BLaER1 (cell line): ENCODE results near the gene DNLZ.

Experiments
- H3K27ac ChIP-seq: shearing (Covaris generic); formaldehyde crosslinking; 2 replicates; pipeline ENCODE4 v1.8.1; 2022
- H3K27me3 ChIP-seq: shearing (Covaris generic); formaldehyde crosslinking; 2 replicates; pipeline ENCODE4 v1.8.1; 2022
- H3K36me3 ChIP-seq: shearing (Covaris generic); formaldehyde crosslinking; 2 replicates; pipeline ENCODE4 v1.8.1; 2022
- H3K4me1 ChIP-seq: shearing (Covaris generic); formaldehyde crosslinking; 2 replicates; pipeline ENCODE4 v1.8.1; 2022
- H3K4me2 ChIP-seq: shearing (Covaris generic); formaldehyde crosslinking; 2 replicates; pipeline ENCODE4 v1.8.1; 2022
- H3K4me3 ChIP-seq: shearing (Covaris generic); formaldehyde crosslinking; 2 replicates; pipeline ENCODE4 v1.8.1; 2022
- H3K9ac ChIP-seq: shearing (Covaris generic); formaldehyde crosslinking; 2 replicates; pipeline ENCODE4 v1.8.1; 2022
- H3K9me3 ChIP-seq: shearing (Covaris generic); formaldehyde crosslinking; 2 replicates; pipeline ENCODE4 v1.8.1; 2022
- H4K20me1 ChIP-seq: shearing (Covaris generic); formaldehyde crosslinking; 2 replicates; pipeline ENCODE4 v1.8.1; 2022
- Cebpa-rat ChIP-seq: shearing (Covaris generic); IDR thresholded peaks from 2 replicates; pipeline ENCODE4 v1.8.1; 2022

DNLZ gene

GRCh38 chr9:136336156-136336870 lies 27.2 kb downstream of the DNLZ start:
- H3K36me3 ChIP-seq, result peaks cover 99% of the 10 kb centered on the region
- no peak overlapping the region for H3K27ac ChIP-seq
- no peak overlapping the region for H3K9ac ChIP-seq
- H3K4me1 ChIP-seq, result peaks cover 75% of the 10 kb centered on the region
- TF ChIP-seq Cebpa-rat, result no peak
- H3K27me3 ChIP-seq, result no peaks in the 10 kb centered on the region
- peaks cover 100% of the 10 kb centered on the region for H4K20me1 ChIP-seq
- no peaks in the 10 kb centered on the region for H3K9me3 ChIP-seq
- H3K4me3 ChIP-seq, result no peak overlapping the region
- no peak overlapping the region for H3K4me2 ChIP-seq

GRCh38 chr9:136335296-136336155 lies 28.0 kb downstream of the DNLZ start:
- Histone ChIP-seq H3K36me3 (peaks cover 99% of the 10 kb centered on the region), H3K27me3 (no peaks in the 10 kb centered on the region), H3K4me1 (peaks cover 75% of the 10 kb centered on the region), H3K4me3 (no peak overlapping the region), H3K9ac (no peak overlapping the region), H4K20me1 (peaks cover 100% of the 10 kb centered on the region), H3K4me2 (no peak overlapping the region), H3K27ac (no peak overlapping the region), H3K9me3 (no peaks in the 10 kb centered on the region)
- TF ChIP-seq Cebpa-rat, result no peak

- Histone ChIP-seq H3K9me3 (no peaks in the 10 kb centered on the region), H3K4me2 (no peak overlapping the region), H3K27ac (no peak overlapping the region), H3K4me1 (peaks cover 75% of the 10 kb centered on the region), H3K9ac (no peak overlapping the region), H3K4me3 (no peak overlapping the region), H4K20me1 (peaks cover 100% of the 10 kb centered on the region), H3K36me3 (peaks cover 94% of the 10 kb centered on the region), H3K27me3 (no peaks in the 10 kb centered on the region)
- no peak for TF ChIP-seq Cebpa-rat
Measured at GRCh38 chr9:136334541-136334940, 29.0 kb downstream of the DNLZ start.

DNA sequence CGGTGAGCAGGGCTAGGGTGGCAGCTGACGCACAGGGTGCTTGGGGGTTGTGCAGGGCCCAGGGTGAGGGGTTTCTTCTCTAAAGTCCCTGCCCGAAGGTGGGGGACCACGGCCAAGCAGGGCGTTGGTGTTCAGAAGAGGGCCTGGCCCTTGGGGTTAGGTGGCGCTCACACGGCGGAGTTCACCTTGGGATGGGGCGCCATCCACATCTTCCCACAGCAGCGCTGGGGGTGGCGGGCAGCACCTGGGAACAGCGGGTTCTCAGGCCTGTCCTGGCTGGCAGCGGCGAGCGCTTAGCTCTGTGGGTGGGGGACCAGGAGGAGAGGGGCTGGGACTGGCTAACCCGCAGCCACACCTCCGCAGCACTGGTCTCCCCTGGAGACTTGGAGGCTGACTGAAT lies 30.1 kb downstream of the DNLZ start:
- H3K36me3 ChIP-seq, result peaks cover 85% of the 10 kb centered on the region
- no peaks in the 10 kb centered on the region for H3K27me3 ChIP-seq
- H3K27ac ChIP-seq, result peak overlapping the region; percentile 47
- no peaks in the 10 kb centered on the region for H3K9me3 ChIP-seq
- H3K4me3 ChIP-seq, result no peak overlapping the region
- H4K20me1 ChIP-seq, result peaks cover 100% of the 10 kb centered on the region
- H3K9ac ChIP-seq, result no peak overlapping the region
- no peak for TF ChIP-seq Cebpa-rat
- peaks cover 71% of the 10 kb centered on the region for H3K4me1 ChIP-seq
- peak overlapping the region; percentile 100 for H3K4me2 ChIP-seq

DNA sequence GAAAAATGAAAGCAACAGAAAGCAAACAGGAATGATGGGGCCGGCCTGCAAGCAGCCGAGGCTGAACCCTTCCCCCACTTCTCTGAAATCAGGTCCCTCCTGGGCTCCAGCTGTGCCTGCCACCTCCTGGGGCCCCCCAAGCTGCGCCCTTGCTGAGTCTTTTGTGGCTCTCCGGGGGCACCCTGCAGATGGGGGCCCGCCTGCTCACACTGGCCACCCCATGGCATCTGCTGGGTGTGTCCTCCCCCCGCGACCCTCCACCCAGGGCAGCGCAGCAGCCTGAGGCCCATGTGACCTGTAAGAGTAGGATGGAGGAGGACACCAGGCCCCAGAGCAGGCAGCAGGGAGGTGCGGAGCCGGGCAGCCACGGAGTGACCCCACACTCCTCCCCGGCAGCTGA lies 30.5 kb downstream of the DNLZ start:
- Histone ChIP-seq H3K27me3 (no peaks in the 10 kb centered on the region), H3K4me1 (peaks cover 67% of the 10 kb centered on the region), H3K36me3 (peaks cover 81% of the 10 kb centered on the region), H3K4me3 (no peak overlapping the region), H3K4me2 (peak overlapping the region; percentile 100), H3K9ac (no peak overlapping the region), H3K27ac (peak overlapping the region; percentile 47), H4K20me1 (peaks cover 100% of the 10 kb centered on the region), H3K9me3 (no peaks in the 10 kb centered on the region)
- TF ChIP-seq Cebpa-rat, result no peak

GRCh38 chr9:136332482-136332983 lies 31.0 kb downstream of the DNLZ start:
- no peak for TF ChIP-seq Cebpa-rat
- Histone ChIP-seq H3K27ac (peak overlapping the region; percentile 99), H3K36me3 (peaks cover 76% of the 10 kb centered on the region), H3K4me3 (no peak overlapping the region), H3K9ac (peak overlapping the region; percentile 90; the same call in 1 of the 2 replicates), H3K4me1 (peaks cover 62% of the 10 kb centered on the region), H4K20me1 (peaks cover 96% of the 10 kb centered on the region), H3K9me3 (no peaks in the 10 kb centered on the region), H3K4me2 (peak overlapping the region; percentile 100), H3K27me3 (no peaks in the 10 kb centered on the region)

DNA sequence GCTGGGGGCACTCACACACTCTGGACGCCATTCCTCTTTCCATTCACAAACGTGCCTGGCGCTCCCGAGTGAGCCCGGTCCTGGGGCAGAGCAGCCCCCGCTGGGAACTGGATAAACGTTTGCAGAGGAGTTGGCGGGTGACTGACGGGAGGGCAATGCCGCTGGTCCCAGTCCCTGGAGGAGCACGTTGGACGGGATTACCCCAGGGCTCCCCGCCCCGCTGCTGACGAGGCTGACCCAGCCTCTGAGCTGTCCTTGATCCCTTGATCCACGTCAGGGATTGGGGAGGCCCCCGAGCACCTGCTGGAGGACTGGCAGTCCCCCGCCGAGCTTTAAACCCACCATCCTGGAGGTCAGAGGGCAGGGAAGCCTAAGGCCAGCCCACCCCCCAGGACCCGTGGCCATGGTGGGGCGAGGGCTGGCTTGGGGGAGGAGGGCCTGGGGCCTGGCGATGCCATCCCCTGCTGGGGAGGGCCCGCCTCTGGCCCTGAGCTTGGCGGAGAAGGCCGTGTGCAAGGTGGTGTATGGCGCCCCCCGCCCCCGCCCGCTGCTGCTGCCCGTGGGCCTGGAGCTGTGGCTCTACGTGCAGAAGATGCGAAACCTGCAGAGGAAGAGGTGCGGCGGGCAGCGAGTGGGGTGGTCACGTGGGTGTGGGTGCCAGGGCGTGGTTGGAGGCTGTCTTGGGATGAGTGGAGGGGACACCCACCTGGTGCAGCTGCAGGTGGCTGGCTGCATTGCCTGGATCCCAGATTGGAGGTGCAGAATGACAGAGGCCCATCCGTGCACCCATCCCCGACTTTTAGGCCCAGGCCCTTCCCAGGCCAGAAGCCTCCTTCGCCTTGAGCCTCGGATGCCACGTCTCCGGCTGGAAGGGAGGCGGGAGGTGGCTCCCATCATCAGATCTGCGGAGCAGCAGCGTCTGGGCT lies 31.7 kb downstream of the DNLZ start:
- Histone ChIP-seq H4K20me1 (peaks cover 89% of the 10 kb centered on the region), H3K4me2 (peak overlapping the region; percentile 100), H3K27ac (peak overlapping the region; percentile 99), H3K27me3 (no peaks in the 10 kb centered on the region), H3K4me3 (no peak overlapping the region), H3K9me3 (no peaks in the 10 kb centered on the region), H3K4me1 (peaks cover 56% of the 10 kb centered on the region), H3K9ac (peak overlapping the region; percentile 90), H3K36me3 (peaks cover 69% of the 10 kb centered on the region)
- TF ChIP-seq Cebpa-rat, result no peak

GRCh38 chr9:136331030-136331429 lies 32.5 kb downstream of the DNLZ start:
- Histone ChIP-seq H4K20me1 (peaks cover 81% of the 10 kb centered on the region), H3K4me2 (peak overlapping the region; percentile 100), H3K4me1 (peaks cover 57% of the 10 kb centered on the region), H3K36me3 (peaks cover 61% of the 10 kb centered on the region), H3K27ac (peak overlapping the region; percentile 99), H3K27me3 (no peaks in the 10 kb centered on the region), H3K4me3 (peak overlapping the region; percentile 82; the same call in 1 of the 2 replicates), H3K9me3 (no peaks in the 10 kb centered on the region), H3K9ac (peak overlapping the region; percentile 90)
- no peak for TF ChIP-seq Cebpa-rat

- H3K27me3 ChIP-seq, result no peaks in the 10 kb centered on the region
- H3K9me3 ChIP-seq, result no peaks in the 10 kb centered on the region
- H4K20me1 ChIP-seq, result peaks cover 76% of the 10 kb centered on the region
- H3K4me1 ChIP-seq, result peaks cover 63% of the 10 kb centered on the region
- TF ChIP-seq Cebpa-rat, result no peak
- peaks cover 55% of the 10 kb centered on the region for H3K36me3 ChIP-seq
- peak overlapping the region; percentile 100 for H3K4me2 ChIP-seq
- peak overlapping the region; percentile 82 for H3K4me3 ChIP-seq
- peak overlapping the region; percentile 99 for H3K27ac ChIP-seq
- peak overlapping the region; percentile 90 for H3K9ac ChIP-seq
Measured at GRCh38 chr9:136330406-136330990, 33.0 kb downstream of the DNLZ start.
